Adrenal gland (tissue), 12 donors: ENCODE results near the gene EPDR1. TPM values are rescaled to one million over a fixed set of nuclear protein-coding genes. Genes with fewer than 3 reads are reported as not detected.
A peak's percentile ranks its signal among the peaks of the same experiment; 100 is the strongest.

Source experiments
- DNase-seq, 7 donors: peaks; one replicate each; pipeline ENCODE4 v3.0.0-alpha.2; 2019 to 2020
- H3K27ac ChIP-seq, 5 donors: fragments of 200-600 bp; sonication (generic) in 4 of 5; 1 replicate in 3 of 5; 2 replicates in 2 of 5; pipeline versions ENCODE4 v1.5.1 to v1.8.0; 2016 to 2020; ENCODE audit warnings: mild to moderate bottlenecking in 1 of 5
- H3K27me3 ChIP-seq: fragments of 200-600 bp; 2 replicates; pipeline ENCODE4 v1.8.0; 2021
- H3K36me3 ChIP-seq, 2 donors: fragments of 200-600 bp; replicated peaks in 1 of 2; 1 replicate in 1 of 2; 2 replicates in 1 of 2; pipeline versions ENCODE4 v1.5.1 to v1.8.0; 2018 to 2022
- H3K4me1 ChIP-seq, 2 donors: fragments of 200-600 bp; replicated peaks in 1 of 2; 1 replicate in 1 of 2; 2 replicates in 1 of 2; pipeline versions ENCODE4 v1.5.1 to v1.8.0; 2018 to 2021
- H3K4me3 ChIP-seq, 4 donors: fragments of 200-600 bp; sonication (generic) in 3 of 4; one replicate each; pipeline ENCODE4 v1.5.1; 2016 to 2018
- H3K9me3 ChIP-seq, 3 donors: fragments of 200-600 bp; sonication (generic) in 1 of 3; replicated peaks in 1 of 3; 1 replicate in 2 of 3; 2 replicates in 1 of 3; pipeline versions ENCODE4 v1.5.1 to v1.8.0; 2016 to 2021
- CTCF ChIP-seq, 6 experiments: fragments of 450-650 bp in 4 of 6; fragments of 200-600 bp in 2 of 6; sonication (generic) in 1 of 6; IDR thresholded peaks; 1 replicate in 5 of 6; 2 replicates in 1 of 6; pipeline versions ENCODE4 v1.5.1 to v1.8.0; 2016 to 2021; ENCODE audit warnings: antibody characterized with exemption in 6 of 6, mild to moderate bottlenecking in 2 of 6, moderate library complexity in 1 of 6
- POLR2A ChIP-seq, 2 donors: fragments of 450-650 bp; IDR thresholded peaks; one replicate each; pipeline ENCODE4 v1.6.1; 2017; ENCODE audit warnings: antibody characterized with exemption in 2 of 2, mild to moderate bottlenecking in 2 of 2, moderate library complexity in 1 of 2
- WGBS, 4 donors: extraction: QIAGEN DNeasy Blood & Tissue Kit in 2 of 4; methylation state at CpG; one replicate each; pipeline versions ENCODE4 v1.1.5 to v1.1.7; 2013 to 2017; 5-methylcytosine and 5-hydroxymethylcytosine counted together
- intact Hi-C, 2 donors: fragments of 100-400 bp; cut with DNase I; formaldehyde crosslinking; loops; one replicate each; pipeline versions ENCODE4 v1.14.1 to v1.15.0; 2022 to 2023
- polyA plus RNA-seq, 3 donors: library from polyadenylated mRNA; stranded (reverse); fragments of 200-250 nt in 2 of 3; fragments of 350-450 nt in 1 of 3; fragmentation: Illumina TruSeq in 1 of 3; extraction: RNeasy Lipid Tissue Mini Kit (QIAGEN cat#74804) in 1 of 3; gene quantifications; one replicate each; pipeline ENCODE4 v1.2.3, GENCODE V29; 2013 to 2014
- total RNA-seq, 9 donors: library from RNA; depleted of rRNA in 4 of 9; stranded (reverse); fragments of >200 nt in 4 of 9; fragments of 120-200 nt in 1 of 9; fragmentation: NEBNext Ultra II Directional in 1 of 9; extraction: Animal tissue kit (Norgen Biotek cat#: 25700) in 1 of 9; gene quantifications; one replicate each; pipeline versions ENCODE4 v1.1.0 to v1.2.4, GENCODE V29; 2013 to 2023
- donor health status: healthy with polysubstance abuse.
- donor health status: Bipolar disorder and iron deficiency.
- donor health status: DM: yes; HTN: yes; CAD: no.
- donor health status: DM: no; HTN: no; CAD: no.
- donor health status: DM: no; HTN: no; CAD: no.
- donor health status: DM: yes; HTN: yes; CAD: no.

EPDR1 gene
- total and polyA plus RNA-seq, 12 donors, result 4.8 to 210 (median 69.8) TPM

GRCh38 chr7:37921876-37922275 is 1.4 kb downstream of the EPDR1 start:
- no peak for DNase-seq
- Histone ChIP-seq H3K36me3 (no peaks in the 10 kb centered on the region), H3K4me3 (peak overlapping the region in 2 of 4 donors; percentile 59 to 82), H3K4me1 (peaks cover 23 to 25% of the 10 kb centered on the region in 2 donors), H3K27me3 (no peaks in the 10 kb centered on the region), H3K9me3 (no peaks in the 10 kb centered on the region), H3K27ac (peak overlapping the region in 1 of 5 donors; percentile 91)
- no peak for TF ChIP-seq CTCF (IDR thresholded peaks at IDR 0.05)
- no peak for TF ChIP-seq POLR2A (IDR thresholded peaks at IDR 0.05)
- intact Hi-C loops, result loop anchor here in 1 of 2 donors (10.0 kb wide), 1 partner anchor 73 kb away; no protein-coding TSS in a partner anchor
- 64 to 80% (median 67%) methylated on average over 4 of the region's 4 CpGs for WGBS, 4 donors

- Histone ChIP-seq H3K36me3 (no peaks in the 10 kb centered on the region), H3K9me3 (no peaks in the 10 kb centered on the region), H3K4me1 (peaks cover 21 to 34% of the 10 kb centered on the region in 2 donors), H3K27me3 (no peaks in the 10 kb centered on the region), H3K27ac (peak overlapping the region in 2 of 5 donors; percentile 38 to 60), H3K4me3 (no peak overlapping the region)
- TF ChIP-seq CTCF (IDR thresholded peaks at IDR 0.05), result no peak
- intact Hi-C loops, result loop anchor here in 1 of 2 donors (10.0 kb wide), 1 partner anchor 71 kb away; no protein-coding TSS in a partner anchor
- no peak for DNase-seq
- 84 to 100% (median 86%) methylated on average over 1 of the region's 1 CpG for WGBS, 4 donors
These were observed 3.6 kb downstream of the EPDR1 start for GRCh38 chr7:37923996-37924395.

GRCh38 chr7:37924491-37925041 is 4.1 kb downstream of the EPDR1 start:
- Histone ChIP-seq H3K9me3 (no peaks in the 10 kb centered on the region), H3K4me3 (no peak overlapping the region), H3K4me1 (peaks cover 21 to 34% of the 10 kb centered on the region in 2 donors), H3K27me3 (no peaks in the 10 kb centered on the region), H3K36me3 (no peaks in the 10 kb centered on the region), H3K27ac (peak overlapping the region in 2 of 5 donors; percentile 38 to 60)
- DNase-seq, result no peak
- TF ChIP-seq CTCF (IDR thresholded peaks at IDR 0.05) (no peak), POLR2A (IDR thresholded peaks at IDR 0.05) (no peak)
- WGBS, 4 donors, result 44 to 81% (median 78%) methylated on average over 3 of the region's 3 CpGs
- intact Hi-C loops, result loop anchor here in 1 of 2 donors (10.0 kb wide), 1 partner anchor 70 kb away; no protein-coding TSS in a partner anchor

- Histone ChIP-seq H3K4me1 (peaks cover 21 to 31% of the 10 kb centered on the region in 2 donors), H3K4me3 (no peak overlapping the region), H3K27me3 (no peaks in the 10 kb centered on the region), H3K9me3 (no peaks in the 10 kb centered on the region), H3K36me3 (no peaks in the 10 kb centered on the region), H3K27ac (no peak overlapping the region)
- intact Hi-C loops, result loop anchor here in 1 of 2 donors (10.0 kb wide), 1 partner anchor 69 kb away; no protein-coding TSS in a partner anchor
- TF ChIP-seq CTCF (IDR thresholded peaks at IDR 0.05) (no peak), POLR2A (IDR thresholded peaks at IDR 0.05) (no peak)
- WGBS, 4 donors, result 90 to 100% (median 92%) methylated on average over 1 of the region's 1 CpG
- no peak for DNase-seq
These were observed 5.2 kb downstream of the EPDR1 start for GRCh38 chr7:37925620-37926019.
